Endothelial cell of umbilical vein (primary cell): ENCODE data around the gene NTF3. TPM values are rescaled to one million over a fixed set of nuclear protein-coding genes. Genes with fewer than 3 reads are reported as not detected.

Experiments
- BruUV-seq: library from RNA; stranded (reverse); fragments of 400-500 nt; replicated peaks from 2 replicates; lab custom pipeline; 2021; lab: Mats Ljungman, UMichigan
- CTCF ChIA-PET: fragments of 300-600, 350-600 bp; sonication (Branson Sonifier 250); formaldehyde crosslinking; loops from one replicate; lab custom pipeline; 2021; ENCODE audit warnings: antibody characterized with exemption, inconsistent platforms; lab: Charles Lee
- POLR2A ChIA-PET: fragments of 300-600, 350-600 bp; sonication (Branson Sonifier 250); formaldehyde crosslinking; loops from one replicate; lab custom pipeline; 2021; ENCODE audit warnings: antibody characterized with exemption, inconsistent platforms; lab: Charles Lee
- DNase-seq: peaks from one replicate; pipeline ENCODE4 v3.0.0-alpha.2; 2011; ENCODE audit warnings: low read depth, low spot score
- FAIRE-seq: peaks from 2 replicates; lab custom pipeline; 2011; peaks lifted over from hg19 to GRCh38; lab: Jason Lieb, UNC
- H2AFZ ChIP-seq: 2 replicates; pipeline ENCODE4 v1.6.0; 2012; ENCODE audit warnings: low read depth, low read length, control low read depth, inconsistent platforms
- H3K27ac ChIP-seq: 2 replicates; pipeline ENCODE4 v1.5.1; 2011; ENCODE audit warnings: low read depth, mild to moderate bottlenecking, control low read depth, low read length, moderate library complexity; ENCODE audit not compliant: insufficient read depth
- H3K27me3 ChIP-seq, 2 experiments: 2 replicates each; pipeline versions ENCODE4 v1.6.0 to v1.6.1; 2011; ENCODE audit warnings: low read length in 2 of 2, mixed read lengths in 1 of 2; ENCODE audit not compliant: control insufficient read depth in 2 of 2, insufficient read depth in 2 of 2
- H3K36me3 ChIP-seq, 2 experiments: 2 replicates in 1 of 2; 3 replicates in 1 of 2; pipeline ENCODE4 v1.5.1; 2011; ENCODE audit warnings: low read length in 2 of 2, mild to moderate bottlenecking in 1 of 2, moderate library complexity in 1 of 2; ENCODE audit not compliant: control insufficient read depth in 2 of 2, insufficient read depth in 2 of 2; ENCODE audit errors: extremely low read depth in 1 of 2
- H3K4me1 ChIP-seq: 3 replicates; pipeline ENCODE4 v1.5.1; 2011; ENCODE audit warnings: mild to moderate bottlenecking, low read length; ENCODE audit not compliant: control insufficient read depth, insufficient read depth; ENCODE audit errors: extremely low read depth
- H3K4me2 ChIP-seq: 2 replicates; pipeline ENCODE4 v1.6.1; 2011; ENCODE audit warnings: low read length, control low read depth, mixed read lengths; ENCODE audit not compliant: insufficient read depth
- H3K4me3 ChIP-seq, 3 experiments: fragments of 200-600 bp in 1 of 3; sonication (generic), shearing (Covaris generic) in 1 of 3; replicated peaks in 1 of 3; 2 replicates each; pipeline ENCODE4 v1.5.1; 2011 to 2016; ENCODE audit warnings: control low read depth in 3 of 3, low read length in 3 of 3, mild to moderate bottlenecking in 2 of 3, inconsistent platforms in 1 of 3, low read depth in 1 of 3, moderate library complexity in 1 of 3; ENCODE audit not compliant: insufficient read depth in 1 of 3
- H3K79me2 ChIP-seq: 2 replicates; pipeline ENCODE4 v1.6.0; 2012; ENCODE audit warnings: low read length, inconsistent platforms; ENCODE audit not compliant: control insufficient read depth, insufficient read depth
- H3K9ac ChIP-seq: replicated peaks from 2 replicates; pipeline ENCODE3; 2011; ENCODE audit warnings: low read length, control low read depth; ENCODE audit not compliant: insufficient read depth; ENCODE audit errors: extremely low read depth
- H3K9me1 ChIP-seq: replicated peaks from 3 replicates; pipeline ENCODE4 v1.6.0; 2011; ENCODE audit warnings: mild to moderate bottlenecking, low read length; ENCODE audit not compliant: control insufficient read depth, insufficient read depth; ENCODE audit errors: extremely low read depth
- H3K9me3 ChIP-seq: replicated peaks from 2 replicates; pipeline ENCODE4 v1.5.1; 2012; ENCODE audit warnings: low read length, inconsistent platforms; ENCODE audit not compliant: control insufficient read depth, insufficient read depth
- H4K20me1 ChIP-seq: replicated peaks from 2 replicates; pipeline ENCODE3; 2011; ENCODE audit warnings: mild to moderate bottlenecking, low read length; ENCODE audit not compliant: control insufficient read depth, insufficient read depth; ENCODE audit errors: extremely low read depth
- CTCF ChIP-seq, 2 donors: IDR thresholded peaks; 1 replicate in 1 of 2; 2 replicates in 1 of 2; pipeline ENCODE4 v1.5.1; 2011; ENCODE audit warnings: low read length in 2 of 2, mild to moderate bottlenecking in 2 of 2, moderate library complexity in 2 of 2, control low read depth in 1 of 2, inconsistent platforms in 1 of 2, low read depth in 1 of 2; ENCODE audit not compliant: insufficient read depth in 1 of 2; ENCODE audit errors: extremely low read depth in 1 of 2
- EZH2 ChIP-seq: IDR thresholded peaks from 2 replicates; pipeline ENCODE4 v1.6.1; 2012; ENCODE audit warnings: borderline replicate concordance, low read depth, mild to moderate bottlenecking, moderate library complexity, low read length, inconsistent platforms; ENCODE audit not compliant: severe bottlenecking
- FOS ChIP-seq: IDR thresholded peaks from 2 replicates; pipeline ENCODE4 v1.6.1; 2011; ENCODE audit warnings: mild to moderate bottlenecking, low read length, moderate library complexity, borderline replicate concordance; ENCODE audit not compliant: insufficient read depth
- GATA2 ChIP-seq: IDR thresholded peaks from 2 replicates; pipeline ENCODE4 v1.7.0; 2011; ENCODE audit warnings: low read depth, mild to moderate bottlenecking, moderate library complexity, mixed read lengths, low read length; ENCODE audit not compliant: insufficient read length, insufficient read depth
- JUN ChIP-seq: IDR thresholded peaks from 2 replicates; pipeline ENCODE4 v1.6.1; 2011; ENCODE audit warnings: borderline replicate concordance, low read depth; ENCODE audit not compliant: insufficient read length, insufficient read depth
- MAX ChIP-seq: IDR thresholded peaks from 2 replicates; pipeline ENCODE4 v1.6.1; 2011; ENCODE audit not compliant: insufficient read depth, insufficient read length
- MYC ChIP-seq: IDR thresholded peaks from one replicate; pipeline ENCODE4 v1.6.1; 2011; ENCODE audit warnings: mild to moderate bottlenecking, low read depth, low read length
- POLR2A ChIP-seq: IDR thresholded peaks from 2 replicates; pipeline ENCODE4 v1.6.1; 2012; ENCODE audit warnings: low read depth, mild to moderate bottlenecking, control low read depth, low read length
- POLR2AphosphoS5 ChIP-seq: IDR thresholded peaks from 2 replicates; pipeline ENCODE4 v1.6.1; 2012; ENCODE audit warnings: low read depth, mild to moderate bottlenecking, control low read depth, low read length, moderate library complexity; ENCODE audit not compliant: insufficient read depth
- dilution Hi-C: fragments of 300-500 bp; cut with MboI; formaldehyde crosslinking; loops from one replicate; pipeline ENCODE4 v1.15.0; 2019; ENCODE audit warnings: low sequenced_read_pairs; ENCODE audit not compliant: extremely low pct_ligation_motif_present
- intact Hi-C: fragments of 100-400 bp; cut with micrococcal nuclease; formaldehyde crosslinking; loops from one replicate; pipeline ENCODE4 v1.10.0; 2022
- polyA plus RNA-seq, 4 experiments: library from polyadenylated mRNA; depleted of rRNA in 3 of 4; stranded (reverse) in 3 of 4; unstranded in 1 of 4; fragments of >200 nt; gene quantifications; 2 replicates each; pipeline versions ENCODE4 v1.2.1 to v1.2.3, GENCODE V29; 2011 to 2012; ENCODE audit warnings: missing spikeins in 1 of 4
- total RNA-seq: library from RNA; stranded (reverse); gene quantifications from 2 replicates; pipeline ENCODE4 v1.2.3, GENCODE V29; 2021

Gene NTF3
- total and polyA plus RNA-seq, 2 donors (not counting 3 experiments of a cell fraction or from before 2014, with no cell fraction given): not detected

- H3K9ac ChIP-seq: no peak overlapping the region
- TF ChIP-seq MAX (no peak), EZH2 (no peak), FOS (no peak), MYC (no peak), JUN (no peak), CTCF (IDR thresholded peaks at IDR 0.05; ENCODE audit: extremely low read depth in 1 of 2, insufficient read depth in 1 of 2, low read depth in 1 of 2, low read length in 2 of 2) (no peak), GATA2 (no peak), POLR2AphosphoS5 (no peak), POLR2A (no peak)
- H3K4me1 ChIP-seq: no peaks in the 10 kb centered on the region
- ChIA-PET POLR2A (no interaction called here), CTCF (interaction anchor here (0.6 kb wide), 1 partner anchor 251 kb away, joined by 3 read pairs; no protein-coding TSS in a partner anchor)
- no peak overlapping the region for H3K27ac ChIP-seq
- dilution Hi-C loops: no loop called here
- H3K79me2 ChIP-seq: no peaks in the 10 kb centered on the region
- H3K9me1 ChIP-seq: no peaks in the 10 kb centered on the region
- H3K4me3 ChIP-seq: no peak overlapping the region
- DNase-seq (no peak), FAIRE-seq (no peak)
- peaks cover 28 to 30% of the 10 kb centered on the region in 2 experiments for H3K27me3 ChIP-seq
- intact Hi-C loops: no loop called here
- no TSS peak for BruUV-seq
- H3K4me2 ChIP-seq: no peak overlapping the region
- no peaks in the 10 kb centered on the region for H3K9me3 ChIP-seq
- no peak overlapping the region for H2AFZ ChIP-seq
- H3K36me3 ChIP-seq: no peaks in the 10 kb centered on the region
- no peaks in the 10 kb centered on the region for H4K20me1 ChIP-seq
These were observed 19.3 kb downstream of the NTF3 start for GRCh38 chr12:5451251-5451650.
